HUES64 (cell line): Measurements from ENCODE around the gene SERPINE1.
"Not testable (repeated sequence)": the region's sequence is repeated elsewhere in the genome, so short reads cannot be mapped to it uniquely, and the experiment has no call there.

Source experiments
- H3K27ac ChIP-seq: 2 replicates; pipeline ENCODE4 v1.7.0; 2013; ENCODE audit warnings: low read depth, low read length, inconsistent platforms
- H3K27me3 ChIP-seq: 2 replicates; pipeline ENCODE4 v1.6.1; 2013; ENCODE audit warnings: mild to moderate bottlenecking, low read length; ENCODE audit not compliant: insufficient read depth
- H3K36me3 ChIP-seq: 2 replicates; pipeline ENCODE4 v1.6.1; 2013; ENCODE audit warnings: mild to moderate bottlenecking, low read length; ENCODE audit not compliant: insufficient read depth
- H3K4me1 ChIP-seq: 2 replicates; pipeline ENCODE4 v1.6.1; 2013; ENCODE audit warnings: mild to moderate bottlenecking, low read length, moderate library complexity; ENCODE audit not compliant: insufficient read depth
- H3K4me3 ChIP-seq: 2 replicates; pipeline ENCODE4 v1.5.1; 2013; ENCODE audit warnings: mild to moderate bottlenecking, low read length, moderate library complexity
- H3K9ac ChIP-seq: 2 replicates; pipeline ENCODE4 v1.6.1; 2013; ENCODE audit warnings: mild to moderate bottlenecking, low read depth, low read length
- H3K9me3 ChIP-seq: 2 replicates; pipeline ENCODE4 v1.6.1; 2013; ENCODE audit warnings: low read depth, low read length; ENCODE audit not compliant: insufficient read depth
- whole genome bisulfite sequencing: fragments of 150-250, 120-280 bp; methylation state at CpG from one replicate; pipeline ENCODE4 v1.1.7; 2013; ENCODE audit warnings: missing lambda C conversion rate; 5-methylcytosine and 5-hydroxymethylcytosine counted together

SERPINE1 gene

GRCh38 chr7:101125989-101126650, 784 bp upstream of the SERPINE1 start:
- no peak overlapping the region for H3K9ac ChIP-seq
- no peaks in the 10 kb centered on the region for H3K9me3 ChIP-seq
- no peak overlapping the region for H3K27ac ChIP-seq
- H3K4me1 ChIP-seq: peaks cover 29% of the 10 kb centered on the region
- 75% methylated on average over 15 of the region's 15 CpGs for WGBS
- H3K4me3 ChIP-seq: no peak overlapping the region
- no peaks in the 10 kb centered on the region for H3K27me3 ChIP-seq
- peaks cover 5% of the 10 kb centered on the region; the same call in 1 of the 2 replicates for H3K36me3 ChIP-seq

GRCh38 chr7:101127460-101128039, 646 bp downstream of the SERPINE1 start:
- no peaks in the 10 kb centered on the region for H3K27me3 ChIP-seq
- peaks cover 20% of the 10 kb centered on the region for H3K4me1 ChIP-seq
- peak overlapping the region; percentile 4; the same call in 1 of the 2 replicates for H3K9ac ChIP-seq
- peak overlapping the region; percentile 41; the same call in 1 of the 2 replicates for H3K27ac ChIP-seq
- no peaks in the 10 kb centered on the region for H3K9me3 ChIP-seq
- H3K4me3 ChIP-seq: peak overlapping the region; percentile 47
- WGBS: 74% methylated on average over 3 of the region's 3 CpGs
- H3K36me3 ChIP-seq: peaks cover 12% of the 10 kb centered on the region; the same call in 1 of the 2 replicates

GRCh38 chr7:101128040-101128834, 1.3 kb downstream of the SERPINE1 start:
- H3K4me3 ChIP-seq: 0 out of 2 replicates have a peak overlapping the region, but pooled peaks have one; percentile 47
- no peaks in the 10 kb centered on the region for H3K9me3 ChIP-seq
- H3K4me1 ChIP-seq: peaks cover 15% of the 10 kb centered on the region
- H3K27ac ChIP-seq: no peak overlapping the region
- 83% methylated on average over 14 of the region's 14 CpGs for WGBS
- no peaks in the 10 kb centered on the region for H3K27me3 ChIP-seq
- H3K36me3 ChIP-seq: peaks cover 13% of the 10 kb centered on the region; the same call in 1 of the 2 replicates
- H3K9ac ChIP-seq: no peak overlapping the region; the same call in 1 of the 2 replicates

GRCh38 chr7:101129603-101130117, 2.8 kb downstream of the SERPINE1 start:
- H3K4me1 ChIP-seq: peaks cover 27% of the 10 kb centered on the region
- no peak overlapping the region for H3K4me3 ChIP-seq
- no peaks in the 10 kb centered on the region for H3K27me3 ChIP-seq
- H3K9ac ChIP-seq: no peak overlapping the region
- 88% methylated on average over 1 of the region's 3 CpGs for WGBS
- peaks cover 13% of the 10 kb centered on the region; the same call in 1 of the 2 replicates for H3K36me3 ChIP-seq
- no peaks in the 10 kb centered on the region for H3K9me3 ChIP-seq
- H3K27ac ChIP-seq: no peak overlapping the region

- H3K27me3 ChIP-seq: not testable (repeated sequence)
- WGBS: 94% methylated on average over 18 of the region's 18 CpGs
- peaks cover 14% of the 10 kb centered on the region for H3K4me1 ChIP-seq
Measured at GRCh38 chr7:101132626-101133600, 6.0 kb downstream of the SERPINE1 start.

GRCh38 chr7:101133621-101134398, 6.9 kb downstream of the SERPINE1 start:
- H3K9ac ChIP-seq: peak overlapping the region; percentile 31; the same call in 1 of the 2 replicates
- 84% methylated on average over 14 of the region's 15 CpGs for WGBS
- no peaks in the 10 kb centered on the region for H3K27me3 ChIP-seq
- peaks cover 20% of the 10 kb centered on the region; the same call in 1 of the 2 replicates for H3K36me3 ChIP-seq
- H3K9me3 ChIP-seq: no peaks in the 10 kb centered on the region
- peak overlapping the region; percentile 68 for H3K27ac ChIP-seq
- H3K4me3 ChIP-seq: no peak overlapping the region
- H3K4me1 ChIP-seq: peaks cover 20% of the 10 kb centered on the region

More at GRCh38 chr7:101132626-101133600, 6.0 kb downstream of the SERPINE1 start:
- not testable (repeated sequence) for H3K9me3 ChIP-seq, H3K9ac ChIP-seq, H3K27ac ChIP-seq, H3K4me3 ChIP-seq
- peaks cover 20% of the 10 kb centered on the region; the same call in 1 of the 2 replicates for H3K36me3 ChIP-seq

- no peaks in the 10 kb centered on the region for H3K9me3 ChIP-seq
- H3K4me3 ChIP-seq: no peak overlapping the region
- peaks cover 20% of the 10 kb centered on the region for H3K4me1 ChIP-seq
- peak overlapping the region; percentile 68 for H3K27ac ChIP-seq
- peak overlapping the region; percentile 31; the same call in 1 of the 2 replicates for H3K9ac ChIP-seq
- no peaks in the 10 kb centered on the region for H3K27me3 ChIP-seq
- peaks cover 20% of the 10 kb centered on the region; the same call in 1 of the 2 replicates for H3K36me3 ChIP-seq
- 73% methylated on average over 5 of the region's 6 CpGs for WGBS
Measured at GRCh38 chr7:101134399-101134980, 7.6 kb downstream of the SERPINE1 start.

GRCh38 chr7:101137651-101138212, 10.8 kb downstream of the SERPINE1 start:
- Histone ChIP-seq H3K4me3 (no peak overlapping the region), H3K27me3 (no peaks in the 10 kb centered on the region), H3K4me1 (peaks cover 29% of the 10 kb centered on the region), H3K9me3 (no peaks in the 10 kb centered on the region), H3K27ac (peak overlapping the region; percentile 79), H3K36me3 (peaks cover 8% of the 10 kb centered on the region; the same call in 1 of the 2 replicates), H3K9ac (peak overlapping the region; percentile 59; the same call in 1 of the 2 replicates)
- WGBS: 85% methylated on average over 8 of the region's 9 CpGs

- H3K27me3 ChIP-seq: no peaks in the 10 kb centered on the region
- WGBS: 18% methylated on average over 9 of the region's 16 CpGs
- peaks cover 7% of the 10 kb centered on the region; the same call in 1 of the 2 replicates for H3K36me3 ChIP-seq
- H3K9ac ChIP-seq: peak overlapping the region; percentile 59
- peak overlapping the region; percentile 25; the same call in 1 of the 2 replicates for H3K4me3 ChIP-seq
- peaks cover 29% of the 10 kb centered on the region for H3K4me1 ChIP-seq
- H3K27ac ChIP-seq: peak overlapping the region; percentile 79
- no peaks in the 10 kb centered on the region for H3K9me3 ChIP-seq
Measured at GRCh38 chr7:101138213-101138870, 11.4 kb downstream of the SERPINE1 start.
